ENCODE results near the gene APOM.

Gene APOM

GRCh38 chr6:31615748-31616147 lies 39.9 kb upstream of the APOM start:
- H3K4me3 ChIP-seq (ENCODE audit: low read length): no peak overlapping the region
- no peak for DNase-seq (ENCODE audit: low read depth)
- no peak for TF ChIP-seq CTCF (conservative IDR thresholded peaks at IDR 0.05; ENCODE audit: low read length)

GRCh38 chr6:31617010-31617409 lies 38.7 kb upstream of the APOM start:
- H3K4me3 ChIP-seq (ENCODE audit: low read length): no peak overlapping the region
- no peak for TF ChIP-seq CTCF (conservative IDR thresholded peaks at IDR 0.05; ENCODE audit: low read length)
- DNase-seq (ENCODE audit: low read depth): no peak

GRCh38 chr6:31619805-31620585 lies 35.7 kb upstream of the APOM start:
- no peak for TF ChIP-seq CTCF (conservative IDR thresholded peaks at IDR 0.05; ENCODE audit: low read length)
- H3K4me3 ChIP-seq (ENCODE audit: low read length): peak overlapping the region; percentile 79
- DNase-seq (ENCODE audit: low read depth): peak; percentile 100

- TF ChIP-seq CTCF (conservative IDR thresholded peaks at IDR 0.05; ENCODE audit: low read length): no peak
- H3K4me3 ChIP-seq (ENCODE audit: low read length): peak within 1 kb of the TSS; percentile 92
- no peak for DNase-seq (ENCODE audit: low read depth)
Measured at GRCh38 chr6:31620586-31621319, 34.9 kb upstream of the APOM start, which contains the start of gene PRRC2A. TSS of gene PRRC2A (plus strand) at chr6:31620715. CDS start at chr6:31622790, 2,075 bp downstream.

GRCh38 chr6:31621320-31621939 lies 34.3 kb upstream of the APOM start:
- peak overlapping the region; percentile 92 for H3K4me3 ChIP-seq (ENCODE audit: low read length)
- TF ChIP-seq CTCF (conservative IDR thresholded peaks at IDR 0.05; ENCODE audit: low read length): no peak

GRCh38 chr6:31621991-31622390 lies 33.7 kb upstream of the APOM start:
- no peak for TF ChIP-seq CTCF (conservative IDR thresholded peaks at IDR 0.05; ENCODE audit: low read length)
- H3K4me3 ChIP-seq (ENCODE audit: low read length): peak overlapping the region; percentile 92
- DNase-seq (ENCODE audit: low read depth): peak; percentile 31

More at GRCh38 chr6:31621320-31621939, 34.3 kb upstream of the APOM start:
- DNase-seq (ENCODE audit: low read depth): no peak
